Activated CD4-positive, alpha-beta T cell treated with anti-CD3 and anti-CD28 coated beads, Interleukin-2, Interleukin-6, amounts not matched to agents 100 ng/mL and 50 ng/mL, durations not matched to agents 16 hours and 8 hours (primary cell): ENCODE measurements around the gene RNF114.
"Not testable (repeated sequence)": the region's sequence is repeated elsewhere in the genome, so short reads cannot be mapped to it uniquely, and the experiment has no call there.

Source experiments
- DNase-seq: peaks from one replicate; pipeline ENCODE4 v3.0.0-alpha.2; 2020

RNF114 gene

GRCh38 chr20:49987015-49987867 lies 51.0 kb downstream of the RNF114 start:
- no peak for DNase-seq

- DNase-seq = no peak
Observed at GRCh38 chr20:49987868-49988690, 51.9 kb downstream of the RNF114 start.

GRCh38 chr20:49989234-49990065 lies 53.3 kb downstream of the RNF114 start:
- DNase-seq = no peak

- DNase-seq = no peak
Observed at GRCh38 chr20:49990271-49990720, 54.1 kb downstream of the RNF114 start.

- DNase-seq = no peak
Observed at GRCh38 chr20:49993301-49993751, 57.1 kb downstream of the RNF114 start.

- DNase-seq = no peak
Observed at GRCh38 chr20:49995586-49995985, 59.4 kb downstream of the RNF114 start.

GRCh38 chr20:49998478-49999188 lies 62.4 kb downstream of the RNF114 start:
- DNase-seq = not testable (repeated sequence)

- peak; percentile 27 for DNase-seq
Observed at GRCh38 chr20:49999329-49999728, 63.1 kb downstream of the RNF114 start.

GRCh38 chr20:50000548-50001222 lies 64.5 kb downstream of the RNF114 start:
- not testable (repeated sequence) for DNase-seq

- DNase-seq = no peak
Observed at GRCh38 chr20:50001784-50002311, 65.7 kb downstream of the RNF114 start.

GRCh38 chr20:50003253-50003656 lies 67.1 kb downstream of the RNF114 start:
- peak; percentile 16 for DNase-seq
